Chondrocyte (in vitro differentiated cells): Measurements from ENCODE around the gene HSD17B13. TPM values are rescaled to one million over a fixed set of nuclear protein-coding genes. Genes with fewer than 3 reads are reported as not detected.

Experiments
- DNase-seq: peaks from one replicate; pipeline ENCODE4 v3.0.0; 2021; ENCODE audit warnings: mixed read lengths, low spot score
- H3K27ac Mint-ChIP-seq: one replicate; pipeline ENCODE4 v1.8.0; 2021; ENCODE audit warnings: mild to moderate bottlenecking, moderate library complexity, mixed read lengths; ENCODE audit not compliant: unreplicated experiment
- H3K27me3 Mint-ChIP-seq: 2 replicates; pipeline ENCODE4 v1.8.0; 2021; ENCODE audit warnings: low read depth, mixed read lengths
- H3K36me3 Mint-ChIP-seq: 2 replicates; pipeline ENCODE4 v1.8.0; 2021; ENCODE audit warnings: low read depth, mixed read lengths
- H3K4me1 Mint-ChIP-seq: 2 replicates; pipeline ENCODE4 v1.8.0; 2021; ENCODE audit warnings: low read depth, mild to moderate bottlenecking, mixed read lengths
- H3K4me3 Mint-ChIP-seq: one replicate; pipeline ENCODE4 v1.8.0; 2021; ENCODE audit warnings: mild to moderate bottlenecking, moderate library complexity, mixed read lengths; ENCODE audit not compliant: unreplicated experiment
- H3K9me3 Mint-ChIP-seq: 2 replicates; pipeline ENCODE4 v1.8.0; 2021; ENCODE audit warnings: low read depth, mixed read lengths
- CTCF ChIP-seq: fragments of 200-600 bp; sonication (generic); IDR thresholded peaks from 2 replicates; pipeline ENCODE4 v1.5.0; 2021; ENCODE audit warnings: antibody characterized with exemption, mild to moderate bottlenecking, moderate library complexity
- microRNA-seq: library from miRNA; unstranded; fragments of <30 nt; microRNA quantifications from one replicate; pipeline ENCODE4 v1.2.0, GENCODE V29; 2020; ENCODE audit warnings: borderline number of aligned reads
- total RNA-seq: library from RNA; stranded (reverse); gene quantifications from 3 replicates; pipeline ENCODE4 v1.2.1, GENCODE V29; 2021

HSD17B13 gene
- total RNA-seq, 1 donor from 2014 or later: not detected

- no peak for TF ChIP-seq CTCF
- Mint-ChIP-seq H3K4me3 (no peak overlapping the region), H3K4me1 (no peaks in the 10 kb centered on the region), H3K36me3 (no peaks in the 10 kb centered on the region), H3K27ac (no peak overlapping the region), H3K27me3 (no peaks in the 10 kb centered on the region), H3K9me3 (peaks cover 7% of the 10 kb centered on the region)
- DNase-seq: no peak
Measured at GRCh38 chr4:87255755-87256154, 66.9 kb downstream of the HSD17B13 start.

Small RNAs within 50 kb of the gene (microRNA-seq; reads per million reads assigned to microRNA genes)
- gene MIR5705: not detected

Other genes with a start within 250 kb of the HSD17B13 start
- 9.1 to 12.3 TPM (median 10.4 TPM) in 3 replicates for gene KLHL8, start 102.3 kb downstream of the HSD17B13 start, total RNA-seq
- gene HSD17B11, start 68.3 kb upstream of the HSD17B13 start, total RNA-seq: 10.3 to 12.9 TPM (median 11.3 TPM) in 3 replicates
- gene NUDT9, start 99.7 kb upstream of the HSD17B13 start, total RNA-seq: 20.4 to 27.7 TPM (median 20.5 TPM) in 3 replicates
- 21.5 to 26.9 TPM (median 26.1 TPM) in 3 replicates for gene SPARCL1, start 206.5 kb upstream of the HSD17B13 start, total RNA-seq